CD14-positive monocyte (primary cell): ENCODE measurements around the gene FBXW7. TPM values are rescaled to one million over a fixed set of nuclear protein-coding genes. Genes with fewer than 3 reads are reported as not detected.

ENCODE experiments used
- DNase-seq, 3 donors: peaks; one replicate each; pipeline ENCODE4 v3.0.0-alpha.2; 2011 to 2022
- H2AFZ ChIP-seq: 2 replicates; pipeline ENCODE4 v1.6.0; 2012; ENCODE audit warnings: mild to moderate bottlenecking, low read depth, low read length, inconsistent platforms; ENCODE audit not compliant: insufficient read depth, poor library complexity, severe bottlenecking
- H3K27ac ChIP-seq, 2 donors: 1 replicate in 1 of 2; 2 replicates in 1 of 2; pipeline ENCODE4 v1.5.1; 2012 to 2013; ENCODE audit warnings: low read length in 2 of 2, control low read depth in 1 of 2, inconsistent platforms in 1 of 2, low read depth in 1 of 2, mild to moderate bottlenecking in 1 of 2
- H3K27me3 ChIP-seq, 2 donors: one replicate each; pipeline versions ENCODE4 v1.6.0 to v1.6.1; 2011 to 2013; ENCODE audit warnings: low read length in 2 of 2; ENCODE audit not compliant: control insufficient read depth in 2 of 2, insufficient read depth in 2 of 2
- H3K36me3 ChIP-seq, 2 donors: replicated peaks in 1 of 2; 1 replicate in 1 of 2; 2 replicates in 1 of 2; pipeline versions ENCODE4 v1.5.1 to v1.6.1; 2012 to 2013; ENCODE audit warnings: low read length in 2 of 2, control low read depth in 1 of 2, inconsistent platforms in 1 of 2, mild to moderate bottlenecking in 1 of 2; ENCODE audit not compliant: insufficient read depth in 2 of 2, control insufficient read depth in 1 of 2
- H3K4me1 ChIP-seq, 2 donors: 1 replicate in 1 of 2; 2 replicates in 1 of 2; pipeline versions ENCODE4 v1.5.1 to v1.6.1; 2012 to 2013; ENCODE audit warnings: low read length in 2 of 2, control low read depth in 1 of 2, inconsistent platforms in 1 of 2, mild to moderate bottlenecking in 1 of 2, moderate library complexity in 1 of 2; ENCODE audit not compliant: insufficient read depth in 2 of 2, control insufficient read depth in 1 of 2
- H3K4me2 ChIP-seq: replicated peaks from 2 replicates; pipeline ENCODE3; 2012; ENCODE audit warnings: low read length, moderate library complexity, mild to moderate bottlenecking; ENCODE audit not compliant: poor library complexity, severe bottlenecking; ENCODE audit errors: extremely low read depth
- H3K4me3 ChIP-seq, 3 experiments: fragments of 200-600 bp in 1 of 3; sonication (generic) in 1 of 3; replicated peaks in 1 of 3; 1 replicate in 2 of 3; 2 replicates in 1 of 3; pipeline ENCODE4 v1.5.1; 2011 to 2013; ENCODE audit warnings: low read length in 3 of 3, mild to moderate bottlenecking in 3 of 3, control low read depth in 2 of 3, low read depth in 2 of 3, inconsistent platforms in 1 of 3, moderate library complexity in 1 of 3
- H3K79me2 ChIP-seq: 2 replicates; pipeline ENCODE4 v1.6.0; 2012; ENCODE audit warnings: mild to moderate bottlenecking, control low read depth, inconsistent platforms, low read length, moderate library complexity; ENCODE audit not compliant: insufficient read depth
- H3K9ac ChIP-seq: 2 replicates; pipeline ENCODE4 v1.6.0; 2017; ENCODE audit warnings: low read length, mild to moderate bottlenecking; ENCODE audit not compliant: insufficient read depth, poor library complexity, severe bottlenecking
- H3K9me3 ChIP-seq, 2 donors: replicated peaks in 1 of 2; 1 replicate in 1 of 2; 2 replicates in 1 of 2; pipeline versions ENCODE4 v1.5.1 to v1.6.1; 2012 to 2013; ENCODE audit warnings: low read length in 2 of 2, control low read depth in 1 of 2; ENCODE audit not compliant: control insufficient read depth in 1 of 2, insufficient read depth in 1 of 2
- H4K20me1 ChIP-seq: 2 replicates; pipeline ENCODE4 v1.6.0; 2012; ENCODE audit warnings: mild to moderate bottlenecking, low read length, control low read depth, moderate library complexity; ENCODE audit not compliant: insufficient read depth
- H3K27ac Mint-ChIP-seq, 7 donors: one replicate each; pipeline ENCODE4 v1.8.0; 2020; ENCODE audit warnings: mild to moderate bottlenecking in 7 of 7, mixed read lengths in 7 of 7, moderate library complexity in 6 of 7, inconsistent platforms in 2 of 7
- H3K27me3 Mint-ChIP-seq, 3 donors: one replicate each; pipeline ENCODE4 v1.8.0; 2021 to 2022; ENCODE audit warnings: low read depth in 3 of 3, mild to moderate bottlenecking in 3 of 3, mixed read lengths in 3 of 3, moderate library complexity in 3 of 3, inconsistent platforms in 1 of 3
- H3K36me3 Mint-ChIP-seq, 2 donors: one replicate each; pipeline ENCODE4 v1.8.0; 2020; ENCODE audit warnings: mixed read lengths in 2 of 2, inconsistent platforms in 1 of 2, mild to moderate bottlenecking in 1 of 2
- H3K4me1 Mint-ChIP-seq: one replicate; pipeline ENCODE4 v1.8.0; 2020; ENCODE audit warnings: mild to moderate bottlenecking, mixed read lengths
- H3K4me3 Mint-ChIP-seq, 2 donors: one replicate each; pipeline ENCODE4 v1.8.0; 2020; ENCODE audit warnings: mild to moderate bottlenecking in 2 of 2, mixed read lengths in 2 of 2, moderate library complexity in 1 of 2
- H3K9me3 Mint-ChIP-seq, 7 donors: one replicate each; pipeline ENCODE4 v1.8.0; 2020 to 2022; ENCODE audit warnings: mixed read lengths in 7 of 7, mild to moderate bottlenecking in 6 of 7, moderate library complexity in 6 of 7, inconsistent platforms in 2 of 7
- WGBS: methylation state at CpG from one replicate; pipeline ENCODE4 v1.1.5; 2013; ENCODE audit warnings: missing lambda C conversion rate; ENCODE audit not compliant: insufficient coverage; 5-methylcytosine and 5-hydroxymethylcytosine counted together
- intact Hi-C, 2 donors: fragments of 100-400 bp; cut with micrococcal nuclease; formaldehyde crosslinking; loops; one replicate each; pipeline versions ENCODE4 v1.15.0 to v1.15.1; 2023
- polyA plus RNA-seq, 3 donors: library from polyadenylated mRNA; depleted of rRNA in 1 of 3; unstranded in 2 of 3; stranded (reverse) in 1 of 3; fragments of 300-500 nt in 2 of 3; fragments of >200 nt in 1 of 3; fragmentation: Illumina TruSeq in 2 of 3; gene quantifications; 1 replicate in 2 of 3; 2 replicates in 1 of 3; pipeline ENCODE4 v1.2.3, GENCODE V29; 2012 to 2021
- TF ChIP-seq, protein P1 (sequence below): fragments of 200-600 bp; IDR thresholded peaks from one replicate; pipeline ENCODE4 v1.8.0; 2022; ENCODE audit warnings: antibody characterized with exemption, mild to moderate bottlenecking

Gene FBXW7
- polyA plus RNA-seq, 3 donors = 25.1 to 44.9 (median 35.6) TPM

DNA sequence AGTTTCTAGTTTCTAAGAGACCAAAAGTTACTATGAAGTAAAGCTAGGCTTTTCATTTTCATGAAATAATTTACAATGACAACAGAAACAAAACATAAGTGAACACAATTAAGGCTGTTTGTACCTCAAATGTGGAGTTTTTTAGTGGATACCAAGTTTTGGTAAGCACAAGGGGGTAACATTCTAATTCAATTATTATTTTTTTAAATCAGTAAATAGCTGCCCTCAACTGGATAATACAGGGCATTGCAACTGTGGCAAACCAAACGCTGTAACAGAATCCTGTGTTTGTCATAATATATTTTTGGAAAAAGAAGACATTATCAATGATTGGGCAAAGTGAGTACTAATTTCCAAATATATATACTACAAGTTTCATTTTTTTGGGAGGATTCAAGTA, 150.3 kb downstream of the FBXW7 start:
- TF ChIP-seq, protein P1, sequence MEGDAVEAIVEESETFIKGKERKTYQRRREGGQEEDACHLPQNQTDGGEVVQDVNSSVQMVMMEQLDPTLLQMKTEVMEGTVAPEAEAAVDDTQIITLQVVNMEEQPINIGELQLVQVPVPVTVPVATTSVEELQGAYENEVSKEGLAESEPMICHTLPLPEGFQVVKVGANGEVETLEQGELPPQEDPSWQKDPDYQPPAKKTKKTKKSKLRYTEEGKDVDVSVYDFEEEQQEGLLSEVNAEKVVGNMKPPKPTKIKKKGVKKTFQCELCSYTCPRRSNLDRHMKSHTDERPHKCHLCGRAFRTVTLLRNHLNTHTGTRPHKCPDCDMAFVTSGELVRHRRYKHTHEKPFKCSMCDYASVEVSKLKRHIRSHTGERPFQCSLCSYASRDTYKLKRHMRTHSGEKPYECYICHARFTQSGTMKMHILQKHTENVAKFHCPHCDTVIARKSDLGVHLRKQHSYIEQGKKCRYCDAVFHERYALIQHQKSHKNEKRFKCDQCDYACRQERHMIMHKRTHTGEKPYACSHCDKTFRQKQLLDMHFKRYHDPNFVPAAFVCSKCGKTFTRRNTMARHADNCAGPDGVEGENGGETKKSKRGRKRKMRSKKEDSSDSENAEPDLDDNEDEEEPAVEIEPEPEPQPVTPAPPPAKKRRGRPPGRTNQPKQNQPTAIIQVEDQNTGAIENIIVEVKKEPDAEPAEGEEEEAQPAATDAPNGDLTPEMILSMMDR = peak; percentile 21
- no peak overlapping the region for H3K9ac ChIP-seq
- H2AFZ ChIP-seq = no peak overlapping the region
- DNase-seq = no peak
- H3K27me3 ChIP-seq = no peaks in the 10 kb centered on the region
- H3K4me2 ChIP-seq = no peak overlapping the region
- no CpG with 5 or more reads among the region's 1 CpG for WGBS
- no peaks in the 10 kb centered on the region for H3K4me1 ChIP-seq
- no peaks in the 10 kb centered on the region for H3K9me3 Mint-ChIP-seq
- H3K4me3 Mint-ChIP-seq = no peak overlapping the region
- intact Hi-C loops = no loop called here
- H3K36me3 Mint-ChIP-seq = peaks cover 2 to 3% of the 10 kb centered on the region in 2 donors
- peaks cover 6% of the 10 kb centered on the region for H3K4me1 Mint-ChIP-seq
- no peaks in the 10 kb centered on the region for H3K36me3 ChIP-seq
- H3K4me3 ChIP-seq = no peak overlapping the region
- H3K27me3 Mint-ChIP-seq = no peaks in the 10 kb centered on the region
- H3K79me2 ChIP-seq = peaks cover 24% of the 10 kb centered on the region
- peaks cover 93% of the 10 kb centered on the region for H4K20me1 ChIP-seq
- H3K9me3 ChIP-seq = no peaks in the 10 kb centered on the region
- no peak overlapping the region for H3K27ac ChIP-seq
- H3K27ac Mint-ChIP-seq = peak overlapping the region in 1 of 7 donors; percentile 8

DNA sequence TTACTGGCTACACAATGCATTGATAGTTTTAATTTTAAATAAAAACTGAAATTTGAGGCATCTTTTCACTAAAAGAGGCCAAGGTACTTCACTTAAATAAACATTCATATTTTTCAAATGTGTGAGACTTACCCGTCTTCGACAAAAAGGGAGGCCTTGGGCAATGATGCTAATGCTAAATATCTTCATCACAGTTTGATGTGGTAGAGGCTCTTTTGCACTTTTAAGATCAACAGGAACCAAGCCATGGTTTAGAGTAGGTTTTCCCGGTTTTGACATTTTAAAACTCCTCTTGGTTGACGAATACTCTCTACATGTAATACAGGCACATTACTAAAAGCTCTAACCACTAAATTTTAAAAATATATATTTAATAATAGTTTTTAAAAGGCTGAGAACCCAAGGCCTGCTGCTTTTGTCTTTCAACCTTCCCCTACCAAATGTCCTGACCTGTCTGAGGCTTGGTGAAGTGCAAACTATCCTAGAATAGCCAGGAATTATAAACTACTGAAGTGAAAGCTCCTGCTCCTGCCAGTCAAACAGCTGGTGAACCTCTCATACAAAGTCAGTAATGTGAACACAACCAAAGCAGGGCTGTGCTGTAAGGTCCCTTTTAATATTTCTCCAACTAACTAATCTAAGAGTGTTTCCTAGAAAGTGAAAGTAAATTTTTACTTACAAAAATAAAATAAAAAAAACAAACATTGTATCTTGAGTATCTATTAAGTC, 153.7 kb downstream of the FBXW7 start:
- Histone ChIP-seq H3K9me3 (no peaks in the 10 kb centered on the region), H3K27ac (no peak overlapping the region), H4K20me1 (peaks cover 85% of the 10 kb centered on the region), H2AFZ (no peak overlapping the region), H3K27me3 (no peaks in the 10 kb centered on the region), H3K36me3 (no peaks in the 10 kb centered on the region), H3K4me2 (no peak overlapping the region), H3K4me3 (no peak overlapping the region), H3K79me2 (peaks cover 21% of the 10 kb centered on the region), H3K4me1 (no peaks in the 10 kb centered on the region), H3K9ac (no peak overlapping the region)
- H3K27me3 Mint-ChIP-seq = no peaks in the 10 kb centered on the region
- intact Hi-C loops = no loop called here
- no peak overlapping the region for H3K4me3 Mint-ChIP-seq
- TF ChIP-seq, protein P1 = no peak
- DNase-seq = no peak
- WGBS = no CpG with 5 or more reads among the region's 4 CpGs
- peak overlapping the region in 1 of 7 donors; percentile 67 for H3K27ac Mint-ChIP-seq
- H3K36me3 Mint-ChIP-seq = peaks cover 2 to 9% of the 10 kb centered on the region in 2 donors
- peaks cover 4% of the 10 kb centered on the region for H3K4me1 Mint-ChIP-seq
- no peaks in the 10 kb centered on the region for H3K9me3 Mint-ChIP-seq
